Progenitor cell of endocrine pancreas (in vitro differentiated cells): ENCODE results near the gene MBOAT2. TPM values are rescaled to one million over a fixed set of nuclear protein-coding genes. Genes with fewer than 3 reads are reported as not detected.

Source experiments
- DNase-seq: peaks from one replicate; pipeline ENCODE4 v3.0.0; 2021; ENCODE audit warnings: low spot score; ENCODE audit not compliant: unreplicated experiment
- H3K27ac Mint-ChIP-seq: 2 replicates; pipeline ENCODE4 v1.8.0; 2021; ENCODE audit warnings: mild to moderate bottlenecking, moderate library complexity, mixed read lengths
- H3K27me3 Mint-ChIP-seq: 2 replicates; pipeline ENCODE4 v1.8.0; 2021; ENCODE audit warnings: mixed read lengths
- H3K36me3 Mint-ChIP-seq: 2 replicates; pipeline ENCODE4 v1.8.0; 2022; ENCODE audit warnings: mixed read lengths; ENCODE audit not compliant: insufficient read depth
- H3K4me1 Mint-ChIP-seq: 2 replicates; pipeline ENCODE4 v1.8.0; 2021; ENCODE audit warnings: low read depth, mixed read lengths
- H3K4me3 Mint-ChIP-seq: 2 replicates; pipeline ENCODE4 v1.8.0; 2021; ENCODE audit warnings: low read depth, mild to moderate bottlenecking, moderate library complexity, mixed read lengths
- H3K9me3 Mint-ChIP-seq: 2 replicates; pipeline ENCODE4 v1.8.0; 2021; ENCODE audit warnings: low read depth, mixed read lengths
- CTCF ChIP-seq: fragments of 200-600 bp; sonication (generic); IDR thresholded peaks from one replicate; pipeline ENCODE4 v1.5.0; 2021; ENCODE audit warnings: antibody characterized with exemption, mild to moderate bottlenecking; ENCODE audit not compliant: unreplicated experiment
- total RNA-seq: library from RNA; stranded (reverse); gene quantifications from 2 replicates; pipeline ENCODE4 v1.2.1, GENCODE V29; 2021

The MBOAT2 gene
- total RNA-seq, 1 donor from 2014 or later = 49.8 TPM

- DNase-seq = no peak
- Mint-ChIP-seq H3K4me1 (peaks cover 9% of the 10 kb centered on the region), H3K4me3 (no peak overlapping the region), H3K27ac (no peak overlapping the region), H3K9me3 (no peaks in the 10 kb centered on the region), H3K27me3 (no peaks in the 10 kb centered on the region), H3K36me3 (no peaks in the 10 kb centered on the region)
- TF ChIP-seq CTCF = no peak
Observed at GRCh38 chr2:9021563-9022211, 18.2 kb upstream of the MBOAT2 start.

- no peak for TF ChIP-seq CTCF
- H3K36me3 Mint-ChIP-seq = no peaks in the 10 kb centered on the region
- H3K27me3 Mint-ChIP-seq = no peaks in the 10 kb centered on the region
- H3K9me3 Mint-ChIP-seq = no peaks in the 10 kb centered on the region
- H3K4me1 Mint-ChIP-seq = no peaks in the 10 kb centered on the region
- no peak for DNase-seq
- no peak overlapping the region for H3K4me3 Mint-ChIP-seq
- no peak overlapping the region for H3K27ac Mint-ChIP-seq
Observed at GRCh38 chr2:9020267-9020666, 16.8 kb upstream of the MBOAT2 start.

DNA sequence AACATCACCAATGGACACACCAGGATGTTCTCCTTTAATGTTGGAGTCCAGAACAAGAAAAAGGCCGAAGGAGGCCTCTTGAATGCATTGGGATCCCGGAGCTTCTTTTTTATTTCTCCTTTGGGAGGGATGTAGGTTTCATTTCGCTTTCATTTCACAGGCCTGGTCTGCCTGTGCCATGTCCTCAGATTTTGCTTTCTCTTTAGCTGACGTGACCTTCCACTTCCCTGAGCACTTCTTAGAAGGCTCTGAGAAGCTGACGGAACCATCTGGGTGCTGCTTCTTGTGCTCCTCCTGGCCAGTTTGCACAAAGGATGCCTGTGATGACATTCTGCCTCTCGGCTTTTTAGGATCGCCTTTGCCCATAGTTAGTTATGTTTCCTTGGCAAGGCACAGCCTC lies 15.1 kb upstream of the MBOAT2 start:
- no peaks in the 10 kb centered on the region for H3K4me1 Mint-ChIP-seq
- DNase-seq = no peak
- TF ChIP-seq CTCF = no peak
- peaks cover 2% of the 10 kb centered on the region for H3K27me3 Mint-ChIP-seq
- no peak overlapping the region for H3K27ac Mint-ChIP-seq
- no peaks in the 10 kb centered on the region for H3K9me3 Mint-ChIP-seq
- no peak overlapping the region for H3K4me3 Mint-ChIP-seq
- H3K36me3 Mint-ChIP-seq = no peaks in the 10 kb centered on the region

- no peak overlapping the region for H3K4me3 Mint-ChIP-seq
- DNase-seq = no peak
- no peak overlapping the region for H3K27ac Mint-ChIP-seq
- no peaks in the 10 kb centered on the region for H3K4me1 Mint-ChIP-seq
- H3K27me3 Mint-ChIP-seq = peaks cover 2% of the 10 kb centered on the region
- no peaks in the 10 kb centered on the region for H3K36me3 Mint-ChIP-seq
- H3K9me3 Mint-ChIP-seq = no peaks in the 10 kb centered on the region
- TF ChIP-seq CTCF = no peak
Observed at GRCh38 chr2:9018109-9018508, 14.6 kb upstream of the MBOAT2 start.

DNA sequence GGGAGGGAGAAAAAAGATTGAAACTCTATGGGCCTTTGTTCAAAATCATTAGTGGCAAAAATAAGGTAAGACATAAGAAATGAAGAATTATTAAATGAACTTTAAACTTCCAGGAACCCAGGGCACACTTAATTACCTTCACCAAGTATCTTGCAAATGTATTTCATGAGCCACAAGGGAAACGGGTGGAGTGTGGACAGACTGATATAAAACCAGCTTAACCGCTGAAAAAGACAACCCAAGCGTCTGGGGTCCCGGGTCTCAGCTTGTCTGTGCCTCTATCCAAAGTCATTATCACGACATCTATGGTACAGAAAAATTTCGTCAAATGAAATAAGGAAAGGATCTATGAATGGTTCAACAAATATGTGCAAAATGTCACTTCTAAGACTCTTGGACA lies 13.9 kb upstream of the MBOAT2 start:
- no peaks in the 10 kb centered on the region for H3K4me1 Mint-ChIP-seq
- TF ChIP-seq CTCF = no peak
- no peaks in the 10 kb centered on the region for H3K36me3 Mint-ChIP-seq
- no peak for DNase-seq
- no peak overlapping the region for H3K27ac Mint-ChIP-seq
- H3K27me3 Mint-ChIP-seq = peaks cover 2% of the 10 kb centered on the region
- H3K9me3 Mint-ChIP-seq = no peaks in the 10 kb centered on the region
- no peak overlapping the region for H3K4me3 Mint-ChIP-seq
